H9 (cell line): ENCODE data around the gene RAB40C. TPM values are rescaled to one million over a fixed set of nuclear protein-coding genes. Genes with fewer than 3 reads are reported as not detected.

Source experiments
- DNase-seq: peaks from one replicate; pipeline ENCODE4 v3.0.0-alpha.2; 2017
- H2AFZ ChIP-seq: one replicate; pipeline ENCODE4 v1.6.1; 2013; ENCODE audit warnings: mild to moderate bottlenecking, low read length, control low read depth, moderate library complexity
- H2AK5ac ChIP-seq: 2 replicates; pipeline ENCODE4 v1.6.1; 2013; ENCODE audit warnings: low read length, control low read depth, mixed read lengths; ENCODE audit not compliant: insufficient read length
- H2BK120ac ChIP-seq: one replicate; pipeline ENCODE4 v1.6.1; 2013; ENCODE audit warnings: low read depth, mild to moderate bottlenecking, low read length, control low read depth, inconsistent platforms; ENCODE audit not compliant: poor library complexity, severe bottlenecking
- H2BK12ac ChIP-seq: 2 replicates; pipeline ENCODE4 v1.6.1; 2013; ENCODE audit warnings: low read length, control low read depth, mixed read lengths, low read depth; ENCODE audit not compliant: insufficient read length
- H2BK15ac ChIP-seq: 2 replicates; pipeline ENCODE4 v1.6.1; 2013; ENCODE audit warnings: low read depth, low read length, control low read depth
- H2BK20ac ChIP-seq: one replicate; pipeline ENCODE4 v1.6.1; 2013; ENCODE audit warnings: low read depth, mild to moderate bottlenecking, low read length, control low read depth, inconsistent platforms; ENCODE audit not compliant: poor library complexity, severe bottlenecking
- H2BK5ac ChIP-seq: 2 replicates; pipeline ENCODE4 v1.6.1; 2013; ENCODE audit warnings: low read length, control low read depth, mixed read lengths; ENCODE audit not compliant: insufficient read length
- H3K14ac ChIP-seq: 2 replicates; pipeline ENCODE4 v1.6.1; 2013; ENCODE audit warnings: low read length, control low read depth; ENCODE audit not compliant: insufficient read depth
- H3K18ac ChIP-seq: 2 replicates; pipeline ENCODE4 v1.6.1; 2013; ENCODE audit warnings: low read depth, mild to moderate bottlenecking, mixed read lengths, low read length, control low read depth; ENCODE audit not compliant: insufficient read length
- H3K23ac ChIP-seq: 2 replicates; pipeline ENCODE4 v1.6.1; 2013; ENCODE audit warnings: low read length, control low read depth, mixed read lengths, low read depth; ENCODE audit not compliant: insufficient read length
- H3K23me2 ChIP-seq: 2 replicates; pipeline ENCODE4 v1.6.1; 2013; ENCODE audit warnings: low read depth, mild to moderate bottlenecking, mixed read lengths, low read length, control low read depth; ENCODE audit not compliant: insufficient read length, poor library complexity, severe bottlenecking
- H3K27ac ChIP-seq: 2 replicates; pipeline ENCODE4 v1.5.1; 2013; ENCODE audit warnings: low read length, control low read depth, mixed read lengths, low read depth; ENCODE audit not compliant: insufficient read length
- H3K27me3 ChIP-seq: 2 replicates; pipeline ENCODE4 v1.6.1; 2013; ENCODE audit warnings: low read length, control low read depth, inconsistent platforms; ENCODE audit not compliant: insufficient read depth
- H3K4ac ChIP-seq: 2 replicates; pipeline ENCODE4 v1.6.1; 2013; ENCODE audit warnings: low read depth, mild to moderate bottlenecking, control low read depth, inconsistent platforms, low read length, moderate library complexity
- H3K4me1 ChIP-seq: 2 replicates; pipeline ENCODE4 v1.6.1; 2013; ENCODE audit warnings: low read length, control low read depth, inconsistent platforms; ENCODE audit not compliant: insufficient read depth
- H3K4me2 ChIP-seq: 2 replicates; pipeline ENCODE4 v1.6.1; 2013; ENCODE audit warnings: low read length, control low read depth, mixed read lengths; ENCODE audit not compliant: insufficient read length, insufficient read depth
- H3K56ac ChIP-seq: 2 replicates; pipeline ENCODE4 v1.6.1; 2013; ENCODE audit warnings: low read depth, mild to moderate bottlenecking, mixed read lengths, low read length, control low read depth; ENCODE audit not compliant: insufficient read length
- H3K79me1 ChIP-seq: 2 replicates; pipeline ENCODE4 v1.6.1; 2013; ENCODE audit warnings: low read depth, mild to moderate bottlenecking, moderate library complexity, low read length, control low read depth, inconsistent platforms; ENCODE audit not compliant: insufficient read depth, poor library complexity, severe bottlenecking
- H3K79me2 ChIP-seq: 2 replicates; pipeline ENCODE4 v1.6.1; 2013; ENCODE audit warnings: low read length, control low read depth, inconsistent platforms; ENCODE audit not compliant: insufficient read depth
- H3K9ac ChIP-seq: 2 replicates; pipeline ENCODE4 v1.6.1; 2013; ENCODE audit warnings: low read length, control low read depth, mixed read lengths; ENCODE audit not compliant: insufficient read length; ENCODE audit errors: extremely low read depth
- H3K9me3 ChIP-seq: one replicate; pipeline ENCODE4 v1.6.1; 2013; ENCODE audit warnings: low read depth, low read length, inconsistent platforms; ENCODE audit not compliant: control insufficient read depth
- H3T11ph ChIP-seq: one replicate; pipeline ENCODE4 v1.6.1; 2013; ENCODE audit warnings: mild to moderate bottlenecking, low read length, control low read depth, inconsistent platforms
- H4K20me1 ChIP-seq: one replicate; pipeline ENCODE4 v1.6.1; 2013; ENCODE audit not compliant: control insufficient read depth, insufficient read length, insufficient read depth
- H4K5ac ChIP-seq: 2 replicates; pipeline ENCODE4 v1.6.1; 2013; ENCODE audit warnings: low read depth, mild to moderate bottlenecking, mixed read lengths, low read length, control low read depth; ENCODE audit not compliant: insufficient read length
- H4K8ac ChIP-seq: replicated peaks from 2 replicates; pipeline ENCODE4 v1.6.1; 2013; ENCODE audit warnings: low read length, control low read depth, mixed read lengths, low read depth; ENCODE audit not compliant: insufficient read length
- H4K91ac ChIP-seq: 2 replicates; pipeline ENCODE4 v1.6.1; 2013; ENCODE audit warnings: low read depth, mild to moderate bottlenecking, moderate library complexity, mixed read lengths, low read length, control low read depth; ENCODE audit not compliant: insufficient read length
- H3K27ac Mint-ChIP-seq, 3 experiments: 2 replicates in 2 of 3; 3 replicates in 1 of 3; pipeline ENCODE4 v1.8.0; 2020 to 2021; ENCODE audit warnings: mixed read lengths in 3 of 3, mild to moderate bottlenecking in 1 of 3, moderate library complexity in 1 of 3
- H3K27me3 Mint-ChIP-seq: 2 replicates; pipeline ENCODE4 v1.8.0; 2021; ENCODE audit warnings: low read depth, mild to moderate bottlenecking, moderate library complexity, mixed read lengths
- H3K36me3 Mint-ChIP-seq, 3 experiments: 2 replicates in 2 of 3; 3 replicates in 1 of 3; pipeline ENCODE4 v1.8.0; 2020 to 2021; ENCODE audit warnings: low read depth in 3 of 3, mixed read lengths in 3 of 3; ENCODE audit not compliant: insufficient read depth in 1 of 3
- H3K4me1 Mint-ChIP-seq, 2 experiments: 2 replicates each; pipeline ENCODE4 v1.8.0; 2020; ENCODE audit warnings: mixed read lengths in 2 of 2
- H3K4me3 Mint-ChIP-seq, 2 experiments: 2 replicates in 1 of 2; 3 replicates in 1 of 2; pipeline ENCODE4 v1.8.0; 2020 to 2021; ENCODE audit warnings: mild to moderate bottlenecking in 2 of 2, mixed read lengths in 2 of 2, moderate library complexity in 1 of 2
- H3K9me3 Mint-ChIP-seq, 2 experiments: 2 replicates in 1 of 2; 3 replicates in 1 of 2; pipeline ENCODE4 v1.8.0; 2020; ENCODE audit warnings: mild to moderate bottlenecking in 2 of 2, mixed read lengths in 2 of 2, moderate library complexity in 1 of 2
- CTCF ChIP-seq: fragments of 200-600 bp; sonication (generic); conservative IDR thresholded peaks from 3 replicates; pipeline ENCODE4 v1.8.0; 2021; ENCODE audit warnings: antibody characterized with exemption, mild to moderate bottlenecking
- WGBS: extraction: QIAGEN DNeasy Blood & Tissue Kit; methylation state at CpG from one replicate; pipeline ENCODE4 v1.1.7; 2013; ENCODE audit warnings: missing lambda C conversion rate, low lambda C conversion rate, mixed read lengths; ENCODE audit not compliant: insufficient read length; ENCODE audit errors: extremely low coverage; 5-methylcytosine and 5-hydroxymethylcytosine counted together
- total RNA-seq: library from RNA; stranded (reverse); gene quantifications from 2 replicates; pipeline ENCODE4 v1.2.1, GENCODE V29; 2021

RAB40C gene
- total RNA-seq, 1 experiment from 2014 or later = 19.1 TPM

DNA sequence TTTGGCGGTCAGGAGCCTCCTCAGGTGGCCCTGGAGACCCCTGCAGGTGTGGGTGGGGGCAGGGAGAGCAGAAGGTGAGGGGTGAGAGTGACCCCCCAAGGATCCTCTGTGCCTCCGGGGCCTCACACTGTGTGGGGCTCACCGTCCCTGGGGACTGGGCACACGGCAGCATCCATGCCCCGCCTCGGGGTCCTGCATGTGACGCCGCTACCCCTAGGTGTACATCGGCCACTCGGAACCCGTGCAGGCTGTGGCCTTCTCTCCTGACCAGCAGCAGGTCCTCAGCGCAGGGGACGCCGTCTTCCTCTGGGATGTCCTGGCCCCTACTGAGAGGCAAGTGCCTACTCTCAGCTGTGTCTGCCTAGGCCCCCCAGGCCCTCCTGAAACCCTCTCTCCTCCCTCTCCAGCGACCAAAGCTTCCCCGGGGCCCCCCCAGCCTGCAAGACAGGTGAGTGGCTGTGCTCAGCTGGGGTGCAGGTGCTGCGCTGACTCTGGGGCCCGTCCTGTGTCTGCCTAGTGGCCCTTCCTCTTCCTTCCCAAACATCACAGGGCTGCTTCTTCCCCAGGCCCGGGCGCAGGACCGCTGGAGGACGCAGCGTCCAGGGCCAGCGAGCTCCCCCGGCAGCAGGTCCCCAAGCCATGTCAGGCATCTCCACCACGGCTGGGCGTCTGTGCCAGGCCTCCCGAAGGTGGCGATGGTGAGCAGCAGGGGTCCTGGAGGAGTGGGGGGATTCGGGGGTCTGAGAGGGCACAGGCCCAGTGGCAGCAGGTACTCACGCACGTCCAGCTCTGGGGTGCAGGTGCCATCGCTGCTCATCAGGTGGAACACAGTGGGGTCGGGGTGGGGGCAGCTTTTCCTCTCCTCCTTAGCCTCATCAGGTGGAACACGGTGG lies 69.1 kb downstream of the RAB40C start:
- H3K9ac ChIP-seq = no peak overlapping the region
- no peaks in the 10 kb centered on the region for H3K79me1 ChIP-seq
- Mint-ChIP-seq H3K4me1 (peaks cover 0 to 5% of the 10 kb centered on the region in 2 experiments; a peak in 2 of 4 replicates), H3K27me3 (no peaks in the 10 kb centered on the region), H3K36me3 (peaks cover 2 to 13% (median 8%) of the 10 kb centered on the region in 3 experiments; a peak in 5 of 7 replicates), H3K9me3 (no peaks in the 10 kb centered on the region), H3K27ac (no peak overlapping the region), H3K4me3 (no peak overlapping the region)
- no peaks in the 10 kb centered on the region; the same call in 1 of the 2 replicates for H3K4me1 ChIP-seq
- H3T11ph ChIP-seq = no peak overlapping the region
- H4K5ac ChIP-seq = no peak overlapping the region
- H3K18ac ChIP-seq = no peak overlapping the region
- H2BK20ac ChIP-seq = no peak overlapping the region
- no peaks in the 10 kb centered on the region for H3K23me2 ChIP-seq
- H2BK5ac ChIP-seq = no peak overlapping the region
- no peak overlapping the region for H3K27ac ChIP-seq
- no peak overlapping the region for H2BK12ac ChIP-seq
- no peak overlapping the region for H3K4ac ChIP-seq
- H4K91ac ChIP-seq = no peak overlapping the region
- no peaks in the 10 kb centered on the region for H3K79me2 ChIP-seq
- no peak overlapping the region for H2BK15ac ChIP-seq
- H4K20me1 ChIP-seq = no peaks in the 10 kb centered on the region
- no peak overlapping the region for H2AFZ ChIP-seq
- H3K14ac ChIP-seq = no peak overlapping the region
- no peak overlapping the region for H2AK5ac ChIP-seq
- H3K56ac ChIP-seq = no peak overlapping the region
- DNase-seq = no peak
- H3K23ac ChIP-seq = no peak overlapping the region
- no peaks in the 10 kb centered on the region for H3K27me3 ChIP-seq
- no peak overlapping the region for H2BK120ac ChIP-seq
- H3K9me3 ChIP-seq = no peaks in the 10 kb centered on the region
- H4K8ac ChIP-seq = no peak overlapping the region
- no peak overlapping the region for H3K4me2 ChIP-seq
- no peak for TF ChIP-seq CTCF
- WGBS = no CpG with 5 or more reads among the region's 35 CpGs
